ENCODE data around the gene B4GALNT3.
"Not testable (repeated sequence)": the region's sequence is repeated elsewhere in the genome, so short reads cannot be mapped to it uniquely, and the experiment has no call there.

Gene B4GALNT3

GRCh38 chr12:561391-561705 is 101.6 kb downstream of the B4GALNT3 start:
- no peak for DNase-seq

DNA sequence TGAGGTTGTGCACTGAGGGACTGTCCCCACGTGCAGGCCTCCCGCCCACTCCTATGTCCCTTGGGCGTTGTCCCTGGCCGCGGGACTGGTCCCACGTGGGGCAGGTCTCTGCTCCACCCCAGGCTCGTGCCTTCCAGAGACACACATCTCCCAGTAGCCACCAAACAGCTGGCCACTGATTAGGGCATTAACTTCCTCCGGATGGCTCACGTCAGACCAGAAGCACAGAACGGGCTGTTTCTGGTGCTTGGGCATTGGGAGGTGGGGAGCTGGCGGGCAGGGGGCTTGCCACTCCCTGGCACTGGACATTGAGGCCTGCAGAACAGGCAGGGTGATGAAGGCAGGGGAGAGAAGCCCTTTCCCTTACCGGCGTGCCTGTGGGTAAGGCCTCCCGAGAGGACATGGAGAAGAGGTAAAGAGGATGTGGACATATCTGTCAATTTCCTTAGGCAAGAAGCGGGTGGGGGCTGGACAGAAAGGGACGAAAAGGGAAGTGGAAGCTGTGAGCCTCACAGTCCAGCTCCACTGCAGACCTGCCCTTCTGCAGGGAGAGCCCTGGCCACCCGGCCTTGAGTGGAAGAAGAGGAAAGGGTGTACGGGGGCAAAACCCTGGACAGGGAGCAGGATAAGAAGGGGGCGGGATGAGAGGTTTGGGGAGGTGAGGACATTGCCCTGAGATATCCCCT is 102.3 kb downstream of the B4GALNT3 start:
- peak; percentile 87 to 94 (median 87) for DNase-seq

DNA sequence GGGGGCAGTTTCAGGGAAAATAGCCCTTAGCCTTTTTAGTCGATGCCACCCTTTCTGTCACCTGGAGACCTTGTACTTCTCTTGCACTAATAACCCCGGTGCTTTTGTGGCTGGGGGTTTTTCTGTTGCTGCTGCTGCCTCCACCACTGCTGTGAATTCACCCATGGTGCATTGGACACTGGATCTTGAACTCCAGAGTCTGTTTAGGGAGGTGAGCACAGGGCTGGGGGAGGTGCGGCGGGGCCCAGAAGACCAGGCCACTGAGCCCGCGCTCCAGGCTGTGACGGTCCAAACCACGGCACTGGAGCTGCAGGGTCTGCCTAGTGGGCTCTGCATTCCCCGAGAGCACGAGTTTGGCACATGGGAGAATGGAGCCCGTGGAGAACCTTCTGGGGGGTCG is 102.9 kb downstream of the B4GALNT3 start:
- no peak for DNase-seq

GRCh38 chr12:563250-563781 is 103.6 kb downstream of the B4GALNT3 start:
- DNase-seq: no peak

- no peak for DNase-seq
These were observed 104.1 kb downstream of the B4GALNT3 start for GRCh38 chr12:563787-564298.

- DNase-seq: no peak
These were observed 105.4 kb downstream of the B4GALNT3 start for GRCh38 chr12:565161-565560.

DNA sequence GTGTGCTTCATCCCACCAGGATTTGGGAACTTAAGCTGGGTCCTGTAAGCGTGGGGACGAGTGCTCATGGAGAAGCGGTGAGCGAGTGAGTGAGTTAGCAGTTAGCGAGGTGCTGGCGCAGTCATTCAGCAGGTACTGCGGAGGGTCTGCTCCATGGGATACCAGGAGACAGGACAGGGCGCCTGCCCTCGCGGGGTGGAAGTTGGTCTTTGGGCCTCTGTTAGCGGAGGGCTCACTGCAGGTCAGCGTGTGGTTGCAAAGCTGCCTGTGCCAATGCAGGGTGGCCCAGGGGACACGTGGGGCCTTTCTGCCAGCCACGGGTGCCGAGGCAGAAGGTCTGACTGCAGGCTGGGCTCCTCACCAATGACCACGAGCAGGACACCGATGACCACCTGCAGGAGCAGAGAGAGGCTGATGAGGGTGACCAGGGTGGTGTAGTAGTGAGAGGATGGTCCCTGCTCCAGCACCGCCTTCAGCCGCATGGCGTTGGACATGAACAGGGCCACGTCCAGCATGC is 105.9 kb downstream of the B4GALNT3 start:
- DNase-seq: no peak

DNA sequence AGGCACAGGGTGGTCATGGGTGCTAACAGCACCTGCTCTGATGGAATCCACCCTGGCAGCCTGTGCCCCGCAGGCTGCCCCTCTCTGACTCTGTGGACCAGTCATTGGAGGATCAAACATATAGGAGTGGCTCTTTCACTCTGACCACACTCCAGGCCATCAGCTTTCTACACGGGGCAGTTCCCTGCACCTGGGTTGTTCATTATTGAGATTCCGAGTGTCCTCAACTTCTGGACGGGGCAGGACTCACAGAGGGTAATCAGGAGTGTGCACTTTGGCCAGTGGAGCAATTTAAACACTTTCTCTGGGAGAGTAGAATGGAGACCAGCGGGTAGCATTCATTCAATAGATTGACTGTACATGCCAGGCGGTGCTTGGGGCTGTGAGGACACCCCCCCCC is 108.7 kb downstream of the B4GALNT3 start:
- no peak for DNase-seq

- DNase-seq: no peak
These were observed 109.4 kb downstream of the B4GALNT3 start for GRCh38 chr12:569091-569676.

DNA sequence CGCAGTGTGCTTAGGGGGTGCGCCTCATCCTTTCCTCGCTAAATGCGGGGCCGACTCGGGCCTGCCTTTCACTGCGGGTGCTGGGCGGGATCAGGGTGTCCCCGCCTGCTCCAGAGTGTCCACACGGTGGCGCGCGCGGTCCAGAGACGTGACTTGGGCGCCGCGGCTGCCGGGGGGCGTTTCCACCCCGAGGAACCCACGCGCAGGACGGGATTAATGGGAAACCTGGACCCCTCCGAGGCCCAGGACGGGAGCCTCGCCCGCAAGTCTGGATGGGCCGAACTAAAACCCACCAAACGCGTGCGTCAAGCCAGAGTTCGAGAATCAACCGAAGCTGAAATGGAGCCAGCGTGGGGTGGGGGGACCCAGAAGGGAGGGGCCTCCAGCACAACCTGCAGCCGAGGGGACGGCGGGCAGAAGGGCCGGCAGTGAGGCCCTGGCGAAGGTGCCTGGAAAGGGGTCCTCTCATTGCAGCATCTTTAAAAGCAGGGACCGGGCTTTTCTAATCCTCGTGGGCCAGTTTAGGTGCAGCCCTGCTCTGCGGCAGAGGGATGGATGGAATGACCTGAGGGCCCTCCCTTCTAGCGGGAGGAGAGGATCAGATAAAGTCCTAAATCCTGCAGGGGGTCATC is 110.2 kb downstream of the B4GALNT3 start:
- DNase-seq: peak; percentile 82 to 94 (median 90)

DNA sequence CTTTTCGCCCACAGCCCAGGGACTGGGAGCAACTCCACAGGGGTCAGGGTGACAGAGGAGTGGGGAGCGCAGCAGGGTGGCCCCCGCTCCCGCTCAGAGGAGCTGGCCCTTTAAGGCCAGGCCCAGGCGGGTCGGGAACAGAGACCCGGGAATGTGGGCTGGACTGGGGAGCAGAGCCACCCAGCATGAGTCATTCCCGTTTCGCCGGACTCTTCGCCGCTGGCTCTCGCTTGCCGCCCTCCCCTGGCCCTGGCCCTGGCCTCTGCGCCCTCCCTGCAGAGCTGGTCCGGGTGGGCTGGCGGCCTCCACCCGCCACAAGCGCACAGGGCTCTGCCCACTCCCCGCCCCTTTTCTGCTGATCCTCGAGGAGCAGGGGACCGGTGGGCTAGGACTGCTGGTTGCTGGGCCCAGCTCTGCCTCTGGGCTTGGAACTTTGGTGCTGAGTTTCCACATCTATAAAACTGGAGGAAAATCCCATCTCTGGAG is 110.7 kb downstream of the B4GALNT3 start:
- no peak for DNase-seq

DNA sequence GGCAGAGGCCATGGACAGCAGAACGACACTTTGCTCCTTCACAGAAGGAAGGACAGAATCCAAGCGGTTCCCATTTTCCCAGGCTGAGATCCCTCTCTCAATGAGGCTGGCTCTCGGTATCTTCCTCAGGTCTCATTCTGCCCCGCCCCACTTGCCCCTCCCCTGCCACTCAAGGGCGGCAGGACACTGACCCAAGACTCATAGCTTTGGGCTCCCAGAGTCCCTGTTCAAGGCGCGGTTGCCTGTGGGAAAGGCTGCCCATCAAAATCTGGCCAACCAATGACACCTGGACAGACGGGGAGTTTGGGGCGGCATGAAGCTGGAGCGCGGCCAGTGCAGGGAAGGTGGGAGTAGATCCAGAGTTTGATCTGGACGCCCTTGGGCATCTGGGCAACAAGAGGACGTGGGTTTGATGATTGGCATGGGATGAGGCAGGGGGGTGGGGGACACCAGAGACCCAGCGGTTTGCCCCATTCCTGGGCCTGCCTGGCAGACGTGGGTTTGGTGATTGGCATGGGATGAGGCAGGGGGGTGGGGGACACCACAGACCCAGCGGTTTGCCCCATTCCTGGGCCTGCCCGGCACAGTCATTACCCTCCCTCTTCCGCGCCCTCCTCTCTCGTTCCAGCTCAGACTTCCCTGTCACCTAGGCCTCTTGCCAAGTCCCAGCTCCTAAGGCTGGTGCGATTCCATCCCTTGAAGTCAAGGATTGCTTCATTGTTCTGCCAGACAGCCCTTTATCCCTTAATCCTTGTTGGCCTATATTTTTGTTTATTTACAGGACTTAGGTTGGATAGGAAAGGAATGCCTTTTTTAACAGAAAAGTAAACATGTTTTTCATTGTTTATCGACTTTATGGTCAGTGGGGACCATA is 111.4 kb downstream of the B4GALNT3 start:
- DNase-seq: no peak

- peak; percentile 41 to 56 (median 53) for DNase-seq
These were observed 112.2 kb downstream of the B4GALNT3 start for GRCh38 chr12:571795-572531.

GRCh38 chr12:572532-572899 is 112.8 kb downstream of the B4GALNT3 start:
- no peak for DNase-seq

- DNase-seq: no peak
These were observed 113.5 kb downstream of the B4GALNT3 start for GRCh38 chr12:573232-573631.

DNA sequence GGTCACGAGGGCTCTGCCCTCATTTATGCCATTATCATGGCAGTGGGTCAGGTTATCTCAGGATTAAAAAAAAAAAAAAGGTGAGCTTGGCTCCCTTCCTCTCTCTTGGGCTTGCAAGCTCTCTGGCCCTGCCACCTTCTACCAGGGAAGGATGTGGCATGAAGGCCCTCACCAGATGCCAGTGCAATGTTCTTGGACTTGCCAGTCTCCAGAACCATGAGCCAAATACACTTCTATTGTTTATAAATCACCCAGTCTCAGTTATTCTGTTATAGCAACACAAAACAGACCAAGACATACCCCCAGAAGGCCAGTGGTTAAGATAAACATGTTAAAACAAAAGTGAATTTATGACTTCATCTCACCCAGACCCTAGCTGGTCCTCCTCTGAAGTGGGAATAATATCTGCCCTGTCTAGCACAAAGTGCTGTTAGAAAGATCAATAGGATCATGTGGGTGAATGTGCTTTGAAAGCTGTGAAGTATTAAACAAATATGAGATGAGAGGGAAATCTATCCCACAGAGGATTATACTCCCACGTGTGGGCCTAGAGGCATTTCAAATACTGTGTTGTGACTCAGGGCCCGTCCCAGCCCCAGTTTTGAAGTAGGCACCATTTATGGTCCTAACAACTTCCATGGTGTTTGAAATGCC is 114.9 kb downstream of the B4GALNT3 start:
- no peak for DNase-seq

GRCh38 chr12:575129-575502 is 115.4 kb downstream of the B4GALNT3 start:
- no peak for DNase-seq

GRCh38 chr12:575948-576614 is 116.3 kb downstream of the B4GALNT3 start:
- peak; percentile 63 to 87 (median 82) for DNase-seq

DNA sequence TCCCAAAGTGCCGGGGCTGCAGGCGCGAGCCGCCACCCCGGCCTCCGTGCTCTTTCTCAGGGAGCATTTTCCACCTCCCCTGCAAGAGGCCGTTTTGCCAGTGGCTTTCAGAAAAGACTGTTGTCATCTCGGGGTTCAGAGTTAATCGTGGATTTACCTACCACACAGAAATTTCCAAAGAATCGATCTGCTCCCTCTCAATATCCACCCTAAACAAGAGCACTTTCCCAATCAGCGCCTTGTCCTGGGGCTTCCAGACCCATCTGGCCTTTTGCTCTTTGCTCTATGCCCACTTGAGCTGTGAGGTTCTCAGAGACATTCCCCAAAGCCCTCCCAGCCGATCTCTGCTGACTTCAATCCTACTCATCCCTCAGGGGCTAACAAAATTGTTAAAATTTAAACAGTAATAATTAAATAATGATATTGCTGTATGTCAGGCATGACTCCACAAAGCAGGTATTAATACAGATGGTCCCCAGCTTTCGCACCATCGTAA is 116.9 kb downstream of the B4GALNT3 start:
- no peak for DNase-seq

- DNase-seq: not testable (repeated sequence)
These were observed 118.4 kb downstream of the B4GALNT3 start for GRCh38 chr12:577994-578747.

Measured in suppressor macrophage treated with lipopolysaccharide for 1 hour (primary cell).